T-cell (primary cell): ENCODE measurements around the gene RPL19. TPM values are rescaled to one million over a fixed set of nuclear protein-coding genes. Genes with fewer than 3 reads are reported as not detected.

ENCODE experiments used
- ATAC-seq, 4 experiments: fragments of 200-7000 bp in 3 of 4; fragments of 150-1000 bp in 1 of 4; cut with Tn5 transposase; replicated peaks in 1 of 4; 1 replicate in 3 of 4; 2 replicates in 1 of 4; pipeline ENCODE4 v1.10.0; 2021; ENCODE audit warnings: moderate library complexity in 3 of 4, mild to moderate bottlenecking in 2 of 4, moderate number of reproducible peaks in 1 of 4
- CTCF ChIA-PET, 2 donors: fragments of 300-600 bp; sonication (Branson Sonifier 250); formaldehyde crosslinking; loops; one replicate each; lab custom pipeline; 2022; ENCODE audit warnings: antibody characterized with exemption in 2 of 2; lab: Charles Lee
- POLR2A ChIA-PET, 2 donors: fragments of 300-600 bp; sonication (Branson Sonifier 250); formaldehyde crosslinking; loops; one replicate each; lab custom pipeline; 2022; ENCODE audit warnings: antibody characterized with exemption in 2 of 2; lab: Charles Lee
- DNase-seq, 35 experiments: peaks; one replicate each; pipeline versions ENCODE4 v3.0.0 to v3.0.0-alpha.2; 2013 to 2023
- H3K27ac ChIP-seq: one replicate; pipeline ENCODE4 v1.5.1; 2013; ENCODE audit warnings: low read length
- H3K27me3 ChIP-seq, 2 experiments: replicated peaks in 1 of 2; 1 replicate in 1 of 2; 2 replicates in 1 of 2; pipeline versions ENCODE4 v1.6.1 to v1.7.0; 2013; ENCODE audit warnings: low read length in 1 of 2, mixed read lengths in 1 of 2; ENCODE audit not compliant: control insufficient read depth in 2 of 2, insufficient read depth in 2 of 2; ENCODE audit errors: extremely low read depth in 1 of 2
- H3K36me3 ChIP-seq, 2 donors: 1 replicate in 1 of 2; 2 replicates in 1 of 2; pipeline versions ENCODE4 v1.6.1 to v1.7.0; 2013; ENCODE audit warnings: low read length in 1 of 2; ENCODE audit not compliant: control insufficient read depth in 2 of 2, insufficient read depth in 1 of 2; ENCODE audit errors: extremely low read depth in 1 of 2
- H3K4me1 ChIP-seq, 2 experiments: 1 replicate in 1 of 2; 2 replicates in 1 of 2; pipeline versions ENCODE4 v1.6.1 to v1.7.0; 2013; ENCODE audit warnings: low read length in 2 of 2, mixed read lengths in 1 of 2; ENCODE audit not compliant: insufficient read depth in 2 of 2, control insufficient read depth in 1 of 2; ENCODE audit errors: extremely low read depth in 1 of 2
- H3K4me3 ChIP-seq, 2 donors: 1 replicate in 1 of 2; 2 replicates in 1 of 2; pipeline versions ENCODE4 v1.5.1 to v1.7.0; 2013; ENCODE audit warnings: mild to moderate bottlenecking in 2 of 2, low read length in 1 of 2, moderate library complexity in 1 of 2; ENCODE audit not compliant: control insufficient read depth in 1 of 2; ENCODE audit errors: extremely low read depth in 1 of 2
- H3K9me3 ChIP-seq: 2 replicates; pipeline ENCODE4 v1.7.0; 2013
- H3K27ac Mint-ChIP-seq, 2 donors: one replicate each; pipeline ENCODE4 v1.8.0; 2020 to 2021; ENCODE audit warnings: mild to moderate bottlenecking in 2 of 2, mixed read lengths in 2 of 2
- H3K27me3 Mint-ChIP-seq, 2 donors: one replicate each; pipeline ENCODE4 v1.8.0; 2021 to 2022; ENCODE audit warnings: mixed read lengths in 2 of 2
- H3K36me3 Mint-ChIP-seq: one replicate; pipeline ENCODE4 v1.8.0; 2021; ENCODE audit warnings: mixed read lengths
- H3K4me1 Mint-ChIP-seq, 3 donors: one replicate each; pipeline ENCODE4 v1.8.0; 2020 to 2022; ENCODE audit warnings: mixed read lengths in 3 of 3, mild to moderate bottlenecking in 1 of 3
- H3K4me3 Mint-ChIP-seq, 3 donors: one replicate each; pipeline ENCODE4 v1.8.0; 2020 to 2022; ENCODE audit warnings: mild to moderate bottlenecking in 3 of 3, mixed read lengths in 3 of 3, moderate library complexity in 3 of 3
- H3K9me3 Mint-ChIP-seq, 3 donors: one replicate each; pipeline ENCODE4 v1.8.0; 2020 to 2022; ENCODE audit warnings: mixed read lengths in 3 of 3
- WGBS: methylation state at CpG from one replicate; pipeline ENCODE4 v1.1.5; 2013; ENCODE audit warnings: missing lambda C conversion rate; ENCODE audit not compliant: insufficient coverage; 5-methylcytosine and 5-hydroxymethylcytosine counted together
- total RNA-seq, 35 experiments: library from RNA in 6 of 35; stranded (reverse) in 6 of 35; fragments of 120-200 nt in 1 of 35; gene quantifications; one replicate each; pipeline versions ENCODE4 v1.2.1 to v1.2.4 and lab custom pipeline; 2013 to 2026

Gene RPL19
- total RNA-seq, 5 donors from 2014 or later (not counting 1 experiment from before 2014, with no cell fraction given): 2,988 to 3,293 (median 3,174) TPM

DNA sequence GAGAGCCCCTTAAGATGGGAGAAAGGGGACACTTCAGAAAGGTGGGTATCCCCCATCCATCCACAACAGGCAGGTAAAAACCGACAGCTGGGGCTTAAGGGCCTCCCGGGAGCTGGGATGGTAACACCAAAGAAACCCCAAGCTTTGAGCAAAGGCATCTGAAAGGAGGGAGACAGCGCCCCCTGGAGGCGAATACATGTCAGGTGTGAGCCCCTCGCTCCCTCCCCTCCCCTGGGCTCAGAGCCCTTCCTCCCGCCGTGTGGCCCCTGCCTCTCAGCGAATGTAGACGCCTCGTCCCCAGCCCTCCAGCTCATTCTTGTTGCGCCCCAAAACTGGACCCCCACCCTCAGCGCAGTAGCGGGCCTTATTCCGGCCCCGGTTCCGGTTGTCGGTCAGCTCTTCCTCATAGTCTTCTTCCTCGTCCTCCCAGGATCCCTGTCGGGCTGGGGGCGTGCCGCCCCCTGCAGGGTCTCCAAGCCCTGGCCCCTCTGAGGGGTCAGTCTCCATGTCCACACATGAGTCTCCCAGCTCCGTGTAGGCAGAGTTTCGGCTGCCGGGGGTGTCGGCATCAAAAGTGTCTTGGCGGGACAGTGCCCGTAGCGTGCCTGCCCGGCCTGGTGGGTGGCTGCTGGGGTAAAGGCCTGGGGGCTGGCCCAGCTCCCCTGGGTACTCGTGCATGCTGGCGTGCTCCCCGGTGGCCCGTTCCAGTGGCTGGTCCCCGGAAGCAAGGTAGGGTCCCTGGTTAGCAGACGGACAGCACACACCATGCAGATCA is 25.0 kb upstream of the RPL19 start:
- peaks cover 0 to under 1% of the 10 kb centered on the region in 2 experiments for H3K27me3 ChIP-seq
- H3K4me1 ChIP-seq: peaks cover 0 to 21% of the 10 kb centered on the region in 2 experiments
- peak; percentile 46 to 93 (median 75) for DNase-seq
- H3K36me3 Mint-ChIP-seq: peaks cover 12% of the 10 kb centered on the region
- H3K4me3 ChIP-seq: no peak overlapping the region
- H3K9me3 ChIP-seq: no peaks in the 10 kb centered on the region
- peak; percentile 81 to 93 (median 85) for ATAC-seq
- 65% methylated on average over 27 of the region's 35 CpGs for WGBS
- peaks cover 11 to 20% (median 16%) of the 10 kb centered on the region in 3 donors for H3K4me1 Mint-ChIP-seq
- no peak overlapping the region for H3K27ac Mint-ChIP-seq
- no peaks in the 10 kb centered on the region for H3K9me3 Mint-ChIP-seq
- ChIA-PET POLR2A (interaction anchor here (0.6 kb wide), 2 partner anchors 25 to 176 kb away, joined by 4 to 6 read pairs; no protein-coding TSS in a partner anchor), CTCF (interaction anchor here (0.6 to 3.8 kb wide), 16 partner anchors 9 to 386 kb away, joined by 3 to 50 read pairs (median 4); partner anchors contain the start of gene ARL5C (in 1 of the 2))
- H3K4me3 Mint-ChIP-seq: no peak overlapping the region
- H3K36me3 ChIP-seq: peaks cover 8 to 18% of the 10 kb centered on the region in 2 donors
- H3K27me3 Mint-ChIP-seq: peaks cover 0 to 2% of the 10 kb centered on the region in 2 donors
- no peak overlapping the region for H3K27ac ChIP-seq

DNA sequence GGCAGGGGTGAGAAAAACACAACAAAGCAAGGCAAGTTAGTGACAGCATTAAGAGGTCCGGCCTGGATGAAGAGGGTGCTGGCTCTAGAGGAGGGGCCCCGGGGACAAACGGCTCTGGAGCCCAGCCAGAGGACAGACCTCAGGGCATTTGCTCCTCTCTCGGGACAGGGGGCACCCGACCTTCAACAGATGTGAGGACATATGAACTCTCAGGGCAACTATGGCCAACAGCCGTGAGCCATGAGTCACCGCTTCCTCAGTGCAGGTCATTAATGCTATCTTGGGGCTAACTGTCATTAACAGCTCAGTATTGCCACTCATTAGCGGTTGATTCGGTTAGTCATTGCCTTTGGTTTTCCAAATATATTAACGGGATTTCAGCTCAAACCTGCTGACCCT is 24.4 kb upstream of the RPL19 start:
- 90% methylated on average over 10 of the region's 10 CpGs for WGBS
- ATAC-seq: no peak
- no peak for DNase-seq
- H3K27me3 ChIP-seq: no peaks in the 10 kb centered on the region
- H3K4me1 ChIP-seq: peaks cover 0 to 21% of the 10 kb centered on the region in 2 experiments
- Mint-ChIP-seq H3K4me1 (peaks cover 11 to 20% (median 16%) of the 10 kb centered on the region in 3 donors), H3K27ac (no peak overlapping the region), H3K36me3 (peaks cover 12% of the 10 kb centered on the region), H3K27me3 (peaks cover 0 to 2% of the 10 kb centered on the region in 2 donors), H3K4me3 (no peak overlapping the region), H3K9me3 (no peaks in the 10 kb centered on the region)
- H3K36me3 ChIP-seq: peaks cover 8 to 18% of the 10 kb centered on the region in 2 donors
- no peak overlapping the region for H3K27ac ChIP-seq
- ChIA-PET CTCF (interaction anchor here (0.6 to 3.8 kb wide), 7 partner anchors 10 to 387 kb away, joined by 3 to 50 read pairs (median 4); partner anchors contain the start of gene ARL5C (in 1 of the 2)), POLR2A (interaction anchor here (0.6 kb wide), 2 partner anchors 8 to 176 kb away, joined by 3 to 6 read pairs; no protein-coding TSS in a partner anchor)
- no peak overlapping the region for H3K4me3 ChIP-seq
- no peaks in the 10 kb centered on the region for H3K9me3 ChIP-seq

DNA sequence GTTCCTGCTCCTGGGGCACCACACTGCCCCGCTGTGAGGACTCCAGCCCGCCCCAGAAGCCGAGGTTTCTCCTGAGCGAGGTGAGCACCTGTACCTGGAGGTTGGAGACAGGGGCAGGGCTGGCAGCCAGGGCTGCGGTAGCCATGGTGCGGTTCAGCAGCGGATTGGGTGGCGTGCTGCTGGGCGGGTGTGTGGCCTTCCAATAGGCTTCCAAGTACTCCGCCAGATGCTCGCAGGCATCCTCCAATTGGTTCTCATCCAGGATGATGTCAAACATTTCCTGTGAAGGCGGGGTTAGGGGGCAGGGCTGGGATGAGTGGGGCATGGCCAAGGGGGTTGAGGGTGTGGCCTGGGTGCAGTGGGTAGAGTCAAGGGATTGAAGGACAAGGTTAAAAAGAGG is 22.8 kb upstream of the RPL19 start:
- Histone ChIP-seq H3K9me3 (no peaks in the 10 kb centered on the region), H3K36me3 (peaks cover 11 to 21% of the 10 kb centered on the region in 2 donors), H3K4me3 (no peak overlapping the region), H3K27me3 (no peaks in the 10 kb centered on the region), H3K4me1 (peaks cover 0 to 19% of the 10 kb centered on the region in 2 experiments), H3K27ac (no peak overlapping the region)
- H3K4me1 Mint-ChIP-seq: peaks cover 11 to 16% (median 16%) of the 10 kb centered on the region in 3 donors
- CTCF ChIA-PET: interaction anchor here in 1 of 2 donors (1.1 to 1.5 kb wide), 2 partner anchors 13 to 194 kb away, joined by 3 to 4 read pairs; no protein-coding TSS in a partner anchor
- peaks cover 12% of the 10 kb centered on the region for H3K36me3 Mint-ChIP-seq
- peaks cover 0 to under 1% of the 10 kb centered on the region in 2 donors for H3K27me3 Mint-ChIP-seq
- H3K27ac Mint-ChIP-seq: no peak overlapping the region
- DNase-seq (no peak), ATAC-seq (no peak)
- POLR2A ChIA-PET: no interaction called here
- H3K4me3 Mint-ChIP-seq: no peak overlapping the region
- WGBS: 97% methylated on average over 12 of the region's 12 CpGs
- H3K9me3 Mint-ChIP-seq: no peaks in the 10 kb centered on the region

DNA sequence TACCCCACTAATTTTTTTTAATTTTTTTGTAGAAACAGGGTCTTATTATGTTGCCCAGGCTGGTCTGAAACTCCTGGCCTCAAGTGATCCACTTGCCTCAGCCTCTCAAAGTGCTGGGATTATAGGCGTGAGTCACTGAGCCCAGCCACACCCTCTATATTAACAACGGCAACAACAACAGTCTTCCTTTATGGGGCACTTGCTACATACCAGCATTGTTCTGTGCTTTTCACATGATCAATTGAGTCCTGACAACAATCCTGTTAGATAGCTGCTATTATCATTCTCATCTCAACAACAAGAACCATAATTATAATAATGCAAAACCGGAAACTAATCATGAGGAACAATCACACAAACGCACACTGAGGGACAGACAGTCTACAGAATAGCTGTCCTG is 21.5 kb upstream of the RPL19 start:
- peaks cover 21% of the 10 kb centered on the region for H3K36me3 Mint-ChIP-seq
- DNase-seq (no peak), ATAC-seq (no peak)
- H3K4me3 Mint-ChIP-seq: no peak overlapping the region
- H3K27ac Mint-ChIP-seq: no peak overlapping the region
- ChIA-PET CTCF (interaction anchor here (0.7 to 1.5 kb wide), 4 partner anchors 14 to 240 kb away, joined by 3 to 4 read pairs (median 3); no protein-coding TSS in a partner anchor), POLR2A (interaction anchor here (0.5 to 0.6 kb wide), 2 partner anchors 8 to 268 kb away, joined by 7 to 10 read pairs; no protein-coding TSS in a partner anchor)
- no peak overlapping the region for H3K4me3 ChIP-seq
- H3K4me1 ChIP-seq: peaks cover 0 to 7% of the 10 kb centered on the region in 2 experiments
- peaks cover 2 to 7% (median 4%) of the 10 kb centered on the region in 3 donors for H3K4me1 Mint-ChIP-seq
- H3K27me3 ChIP-seq: no peaks in the 10 kb centered on the region
- H3K9me3 Mint-ChIP-seq: no peaks in the 10 kb centered on the region
- H3K27me3 Mint-ChIP-seq: no peaks in the 10 kb centered on the region
- 97% methylated on average over 3 of the region's 4 CpGs for WGBS
- peaks cover 11 to 31% of the 10 kb centered on the region in 2 donors for H3K36me3 ChIP-seq
- no peak overlapping the region for H3K27ac ChIP-seq
- H3K9me3 ChIP-seq: no peaks in the 10 kb centered on the region

DNA sequence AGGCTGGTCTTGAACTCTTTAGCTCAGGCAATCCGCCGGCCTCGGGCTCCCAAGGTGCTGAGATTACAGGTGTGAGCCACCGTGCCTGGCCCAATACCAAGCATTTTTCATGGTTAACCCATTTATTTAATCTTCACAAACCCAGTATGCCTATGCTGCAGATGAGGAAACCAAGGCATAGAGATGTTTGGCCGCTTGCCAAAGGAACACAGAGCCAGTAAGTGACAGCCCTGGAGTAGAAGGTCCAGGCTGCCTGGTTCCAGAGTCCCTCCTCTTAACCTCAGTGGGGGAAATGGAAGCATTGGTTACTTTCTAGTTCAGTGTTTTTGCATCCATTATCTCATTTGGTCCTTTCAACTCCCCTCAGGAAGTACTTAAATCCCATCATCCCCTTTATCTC is 18.8 kb upstream of the RPL19 start:
- Mint-ChIP-seq H3K27ac (no peak overlapping the region), H3K36me3 (peaks cover 32% of the 10 kb centered on the region), H3K4me1 (no peaks in the 10 kb centered on the region), H3K9me3 (no peaks in the 10 kb centered on the region), H3K27me3 (no peaks in the 10 kb centered on the region), H3K4me3 (no peak overlapping the region)
- Histone ChIP-seq H3K27me3 (no peaks in the 10 kb centered on the region), H3K9me3 (no peaks in the 10 kb centered on the region), H3K4me3 (no peak overlapping the region), H3K36me3 (peaks cover 11 to 46% of the 10 kb centered on the region in 2 donors), H3K27ac (no peak overlapping the region), H3K4me1 (no peaks in the 10 kb centered on the region)
- 100% methylated on average over 2 of the region's 5 CpGs for WGBS
- ChIA-PET CTCF (no interaction called here), POLR2A (interaction anchor here in 1 of 2 donors (0.7 kb wide), 1 partner anchor 397 kb away, joined by 12 read pairs; no protein-coding TSS in a partner anchor)
- no peak for ATAC-seq
- no peak for DNase-seq

DNA sequence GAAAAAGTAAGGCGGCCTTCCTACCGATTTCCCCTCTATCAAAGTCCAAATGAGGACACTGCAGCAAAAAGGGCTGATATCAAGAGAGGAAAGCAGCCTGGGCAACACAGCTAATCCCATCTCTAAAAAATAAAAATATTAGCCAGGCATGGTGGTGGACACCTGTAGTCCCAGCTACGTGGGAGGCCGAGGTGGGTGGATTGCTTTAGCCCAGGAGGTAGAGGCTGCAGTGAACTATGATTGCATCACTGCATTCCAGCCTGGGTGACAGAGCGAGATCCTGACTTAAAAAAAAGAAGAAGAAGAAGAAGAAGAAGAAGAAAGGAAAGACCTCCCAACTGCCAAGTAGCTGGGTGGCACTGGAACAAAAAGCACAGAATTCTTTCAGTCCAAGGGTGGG is 17.0 kb upstream of the RPL19 start:
- Mint-ChIP-seq H3K4me1 (no peaks in the 10 kb centered on the region), H3K27ac (no peak overlapping the region), H3K27me3 (no peaks in the 10 kb centered on the region), H3K36me3 (peaks cover 29% of the 10 kb centered on the region), H3K9me3 (no peaks in the 10 kb centered on the region), H3K4me3 (no peak overlapping the region)
- ChIA-PET CTCF (interaction anchor here in 1 of 2 donors (0.5 kb wide), 1 partner anchor 344 kb away, joined by 4 read pairs; no protein-coding TSS in a partner anchor), POLR2A (no interaction called here)
- no peaks in the 10 kb centered on the region for H3K9me3 ChIP-seq
- peaks cover 18 to 44% of the 10 kb centered on the region in 2 donors for H3K36me3 ChIP-seq
- WGBS: 100% methylated on average over 2 of the region's 5 CpGs
- no peak overlapping the region for H3K4me3 ChIP-seq
- DNase-seq (no peak), ATAC-seq (no peak)
- H3K27ac ChIP-seq: no peak overlapping the region
- no peaks in the 10 kb centered on the region for H3K27me3 ChIP-seq
- H3K4me1 ChIP-seq: no peaks in the 10 kb centered on the region
